C4-2B (cell line): Measurements from ENCODE around the gene ADCY1.

Experiments
- CTCF ChIP-seq: fragments of 450-650 bp; conservative IDR thresholded peaks from 2 replicates; pipeline ENCODE4 v1.5.1; 2017; ENCODE audit warnings: mild to moderate bottlenecking
- ZFX ChIP-seq: fragments of 450-650 bp; IDR thresholded peaks from 2 replicates; pipeline ENCODE4 v1.6.1; 2017

- TF ChIP-seq CTCF, result no peak
- TF ChIP-seq ZFX, result no peak
Measured at GRCh38 chr7:45715471-45716352, 141.5 kb downstream of the ADCY1 start.
